SK-N-MC (cell line): ENCODE measurements around the gene PRCP.

Experiments
- EZH2 ChIP-seq: fragments of 200-600 bp; sonication (generic); IDR thresholded peaks from one replicate; pipeline ENCODE4 v1.6.1; 2017; ENCODE audit warnings: antibody characterized with exemption
- FOXP2 ChIP-seq: optimal IDR thresholded peaks from 2 replicates; pipeline ENCODE3; 2011; ENCODE audit warnings: mild to moderate bottlenecking, moderate library complexity; ENCODE audit not compliant: insufficient read depth; ENCODE audit errors: extremely low read length, control extremely low read depth
- POLR2AphosphoS5 ChIP-seq: IDR thresholded peaks from 2 replicates; pipeline ENCODE4 v1.6.1; 2012; ENCODE audit warnings: mild to moderate bottlenecking, low read depth, low read length, borderline replicate concordance

GRCh38 chr11:82790723-82791484 lies 109.3 kb downstream of the PRCP start:
- TF ChIP-seq POLR2AphosphoS5, result no peak
- no peak for TF ChIP-seq EZH2
- no peak for TF ChIP-seq FOXP2
